HEK293 (cell line): ENCODE results near the gene DNAH5.

Source experiments
- GLI4 ChIP-seq: fragments of 450-650 bp; formaldehyde crosslinking; IDR thresholded peaks from 2 replicates; pipeline ENCODE4 v1.5.1; 2016; ENCODE audit warnings: missing biosample characterization, missing genetic modification characterization
- HOXA7 ChIP-seq: sonication (generic); formaldehyde crosslinking; IDR thresholded peaks from 2 replicates; pipeline ENCODE4 v1.8.1; 2022; ENCODE audit warnings: missing genetic modification reagents, borderline replicate concordance
- HOXD13 ChIP-seq: sonication (generic); formaldehyde crosslinking; IDR thresholded peaks from 2 replicates; pipeline ENCODE4 v1.8.0; 2022; ENCODE audit warnings: missing genetic modification reagents, borderline replicate concordance
- ZIC2 ChIP-seq: fragments of 450-650 bp; formaldehyde crosslinking; IDR thresholded peaks from 2 replicates; pipeline ENCODE4 v1.5.1; 2016; ENCODE audit warnings: missing biosample characterization, missing genetic modification characterization
- ZNF133 ChIP-seq: fragments of 450-650 bp; formaldehyde crosslinking; IDR thresholded peaks from 2 replicates; pipeline ENCODE4 v1.5.1; 2016; ENCODE audit warnings: missing biosample characterization, missing genetic modification characterization
- ZNF138 ChIP-seq: fragments of 450-650 bp; formaldehyde crosslinking; IDR thresholded peaks from 2 replicates; pipeline ENCODE4 v1.5.1; 2016; ENCODE audit warnings: missing biosample characterization, missing genetic modification characterization, borderline replicate concordance
- ZNF146 ChIP-seq: fragments of 450-650 bp; formaldehyde crosslinking; IDR thresholded peaks from 2 replicates; pipeline ENCODE4 v1.5.1; 2016; ENCODE audit warnings: missing biosample characterization, missing genetic modification characterization
- ZNF23 ChIP-seq: fragments of 450-650 bp; formaldehyde crosslinking; IDR thresholded peaks from 2 replicates; pipeline ENCODE4 v1.5.1; 2016; ENCODE audit warnings: missing biosample characterization, missing genetic modification characterization, borderline replicate concordance
- TF ChIP-seq, protein P1 (sequence below): fragments of 450-650 bp; formaldehyde crosslinking; IDR thresholded peaks from 2 replicates; pipeline ENCODE4 v1.5.1; 2016; ENCODE audit warnings: missing biosample characterization, missing genetic modification characterization
- TF ChIP-seq, protein P2 (sequence below): fragments of 450-650 bp; formaldehyde crosslinking; IDR thresholded peaks from 2 replicates; pipeline ENCODE4 v1.5.1; 2016; ENCODE audit warnings: missing biosample characterization, missing genetic modification characterization
- TF ChIP-seq, protein P3 (sequence below): fragments of 450-650 bp; formaldehyde crosslinking; IDR thresholded peaks from 2 replicates; pipeline ENCODE4 v1.5.1; 2016; ENCODE audit warnings: missing biosample characterization, missing genetic modification characterization
- TF ChIP-seq, protein P4 (sequence below): fragments of 450-650 bp; formaldehyde crosslinking; IDR thresholded peaks from 2 replicates; pipeline ENCODE4; 2016; ENCODE audit warnings: missing biosample characterization, missing genetic modification characterization
- TF ChIP-seq, protein P5 (sequence below): fragments of 450-650 bp; formaldehyde crosslinking; IDR thresholded peaks from 2 replicates; pipeline ENCODE4 v1.5.1; 2016; ENCODE audit warnings: missing biosample characterization, missing genetic modification characterization
- TF ChIP-seq, protein P6 (sequence below): fragments of 450-650 bp; formaldehyde crosslinking; IDR thresholded peaks from 2 replicates; pipeline ENCODE4 v1.5.1; 2016; ENCODE audit warnings: missing biosample characterization, missing genetic modification characterization

DNA sequence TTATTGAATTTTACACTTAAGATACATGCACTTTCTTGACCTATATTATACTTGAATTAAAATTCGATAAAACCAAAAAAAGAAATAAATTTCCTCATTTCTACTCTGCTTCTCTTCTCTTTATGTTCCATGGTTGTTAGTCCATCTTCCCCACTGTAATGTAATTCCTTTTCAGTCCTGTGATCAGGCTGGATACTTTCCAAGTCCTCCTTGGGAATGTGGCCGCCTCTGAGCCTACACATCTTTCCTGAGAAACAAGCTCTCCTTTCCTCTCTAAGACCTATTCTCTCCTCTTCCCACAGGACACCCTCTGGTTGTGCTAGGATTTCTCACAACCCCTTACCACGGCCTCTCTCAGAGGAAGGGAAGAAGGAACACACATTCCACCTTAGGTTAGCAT, 285.1 kb downstream of the DNAH5 start:
- TF ChIP-seq ZNF133 (tag by site-specific recombination) (no peak), HOXA7 (CRISPR knock-in tag) (no peak), ZNF138 (tag by site-specific recombination) (no peak), ZNF146 (tag by site-specific recombination) (no peak), ZNF23 (no peak), GLI4 (tag by site-specific recombination) (no peak), HOXD13 (CRISPR knock-in tag) (no peak), ZIC2 (tag by site-specific recombination) (no peak)
- TF ChIP-seq, protein P1, sequence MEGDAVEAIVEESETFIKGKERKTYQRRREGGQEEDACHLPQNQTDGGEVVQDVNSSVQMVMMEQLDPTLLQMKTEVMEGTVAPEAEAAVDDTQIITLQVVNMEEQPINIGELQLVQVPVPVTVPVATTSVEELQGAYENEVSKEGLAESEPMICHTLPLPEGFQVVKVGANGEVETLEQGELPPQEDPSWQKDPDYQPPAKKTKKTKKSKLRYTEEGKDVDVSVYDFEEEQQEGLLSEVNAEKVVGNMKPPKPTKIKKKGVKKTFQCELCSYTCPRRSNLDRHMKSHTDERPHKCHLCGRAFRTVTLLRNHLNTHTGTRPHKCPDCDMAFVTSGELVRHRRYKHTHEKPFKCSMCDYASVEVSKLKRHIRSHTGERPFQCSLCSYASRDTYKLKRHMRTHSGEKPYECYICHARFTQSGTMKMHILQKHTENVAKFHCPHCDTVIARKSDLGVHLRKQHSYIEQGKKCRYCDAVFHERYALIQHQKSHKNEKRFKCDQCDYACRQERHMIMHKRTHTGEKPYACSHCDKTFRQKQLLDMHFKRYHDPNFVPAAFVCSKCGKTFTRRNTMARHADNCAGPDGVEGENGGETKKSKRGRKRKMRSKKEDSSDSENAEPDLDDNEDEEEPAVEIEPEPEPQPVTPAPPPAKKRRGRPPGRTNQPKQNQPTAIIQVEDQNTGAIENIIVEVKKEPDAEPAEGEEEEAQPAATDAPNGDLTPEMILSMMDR (tag by site-specific recombination), result no peak
- TF ChIP-seq, protein P2, sequence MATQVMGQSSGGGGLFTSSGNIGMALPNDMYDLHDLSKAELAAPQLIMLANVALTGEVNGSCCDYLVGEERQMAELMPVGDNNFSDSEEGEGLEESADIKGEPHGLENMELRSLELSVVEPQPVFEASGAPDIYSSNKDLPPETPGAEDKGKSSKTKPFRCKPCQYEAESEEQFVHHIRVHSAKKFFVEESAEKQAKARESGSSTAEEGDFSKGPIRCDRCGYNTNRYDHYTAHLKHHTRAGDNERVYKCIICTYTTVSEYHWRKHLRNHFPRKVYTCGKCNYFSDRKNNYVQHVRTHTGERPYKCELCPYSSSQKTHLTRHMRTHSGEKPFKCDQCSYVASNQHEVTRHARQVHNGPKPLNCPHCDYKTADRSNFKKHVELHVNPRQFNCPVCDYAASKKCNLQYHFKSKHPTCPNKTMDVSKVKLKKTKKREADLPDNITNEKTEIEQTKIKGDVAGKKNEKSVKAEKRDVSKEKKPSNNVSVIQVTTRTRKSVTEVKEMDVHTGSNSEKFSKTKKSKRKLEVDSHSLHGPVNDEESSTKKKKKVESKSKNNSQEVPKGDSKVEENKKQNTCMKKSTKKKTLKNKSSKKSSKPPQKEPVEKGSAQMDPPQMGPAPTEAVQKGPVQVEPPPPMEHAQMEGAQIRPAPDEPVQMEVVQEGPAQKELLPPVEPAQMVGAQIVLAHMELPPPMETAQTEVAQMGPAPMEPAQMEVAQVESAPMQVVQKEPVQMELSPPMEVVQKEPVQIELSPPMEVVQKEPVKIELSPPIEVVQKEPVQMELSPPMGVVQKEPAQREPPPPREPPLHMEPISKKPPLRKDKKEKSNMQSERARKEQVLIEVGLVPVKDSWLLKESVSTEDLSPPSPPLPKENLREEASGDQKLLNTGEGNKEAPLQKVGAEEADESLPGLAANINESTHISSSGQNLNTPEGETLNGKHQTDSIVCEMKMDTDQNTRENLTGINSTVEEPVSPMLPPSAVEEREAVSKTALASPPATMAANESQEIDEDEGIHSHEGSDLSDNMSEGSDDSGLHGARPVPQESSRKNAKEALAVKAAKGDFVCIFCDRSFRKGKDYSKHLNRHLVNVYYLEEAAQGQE, result no peak
- TF ChIP-seq, protein P3, sequence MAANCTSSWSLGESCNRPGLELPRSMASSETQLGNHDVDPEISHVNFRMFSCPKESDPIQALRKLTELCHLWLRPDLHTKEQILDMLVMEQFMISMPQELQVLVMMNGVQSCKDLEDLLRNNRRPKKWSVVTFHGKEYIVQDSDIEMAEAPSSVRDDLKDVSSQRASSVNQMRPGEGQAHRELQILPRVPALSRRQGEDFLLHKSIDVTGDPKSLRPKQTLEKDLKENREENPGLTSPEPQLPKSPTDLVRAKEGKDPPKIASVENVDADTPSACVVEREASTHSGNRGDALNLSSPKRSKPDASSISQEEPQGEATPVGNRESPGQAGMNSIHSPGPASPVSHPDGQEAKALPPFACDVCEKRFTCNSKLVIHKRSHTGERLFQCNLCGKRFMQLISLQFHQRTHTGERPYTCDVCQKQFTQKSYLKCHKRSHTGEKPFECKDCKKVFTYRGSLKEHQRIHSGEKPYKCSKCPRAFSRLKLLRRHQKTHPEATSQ (tag by site-specific recombination), result no peak
- TF ChIP-seq, protein P4, sequence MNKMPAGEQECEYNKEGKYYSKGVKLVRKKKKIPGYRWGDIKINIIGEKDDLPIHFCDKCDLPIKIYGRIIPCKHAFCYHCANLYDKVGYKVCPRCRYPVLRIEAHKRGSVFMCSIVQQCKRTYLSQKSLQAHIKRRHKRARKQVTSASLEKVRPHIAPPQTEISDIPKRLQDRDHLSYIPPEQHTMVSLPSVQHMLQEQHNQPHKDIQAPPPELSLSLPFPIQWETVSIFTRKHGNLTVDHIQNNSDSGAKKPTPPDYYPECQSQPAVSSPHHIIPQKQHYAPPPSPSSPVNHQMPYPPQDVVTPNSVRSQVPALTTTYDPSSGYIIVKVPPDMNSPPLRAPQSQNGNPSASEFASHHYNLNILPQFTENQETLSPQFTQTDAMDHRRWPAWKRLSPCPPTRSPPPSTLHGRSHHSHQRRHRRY (tag by site-specific recombination), result no peak
- TF ChIP-seq, protein P5, sequence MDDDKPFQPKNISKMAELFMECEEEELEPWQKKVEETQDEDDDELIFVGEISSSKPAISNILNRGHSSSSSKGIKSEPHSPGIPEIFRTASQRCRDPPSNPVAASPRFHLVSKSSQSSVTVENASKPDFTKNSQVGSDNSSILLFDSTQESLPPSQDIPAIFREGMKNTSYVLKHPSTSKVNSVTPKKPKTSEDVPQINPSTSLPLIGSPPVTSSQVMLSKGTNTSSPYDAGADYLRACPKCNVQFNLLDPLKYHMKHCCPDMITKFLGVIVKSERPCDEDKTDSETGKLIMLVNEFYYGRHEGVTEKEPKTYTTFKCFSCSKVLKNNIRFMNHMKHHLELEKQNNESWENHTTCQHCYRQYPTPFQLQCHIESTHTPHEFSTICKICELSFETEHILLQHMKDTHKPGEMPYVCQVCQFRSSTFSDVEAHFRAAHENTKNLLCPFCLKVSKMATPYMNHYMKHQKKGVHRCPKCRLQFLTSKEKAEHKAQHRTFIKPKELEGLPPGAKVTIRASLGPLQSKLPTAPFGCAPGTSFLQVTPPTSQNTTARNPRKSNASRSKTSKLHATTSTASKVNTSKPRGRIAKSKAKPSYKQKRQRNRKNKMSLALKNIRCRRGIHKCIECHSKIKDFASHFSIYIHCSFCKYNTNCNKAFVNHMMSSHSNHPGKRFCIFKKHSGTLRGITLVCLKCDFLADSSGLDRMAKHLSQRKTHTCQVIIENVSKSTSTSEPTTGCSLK (tag by site-specific recombination), result no peak
- TF ChIP-seq, protein P6, sequence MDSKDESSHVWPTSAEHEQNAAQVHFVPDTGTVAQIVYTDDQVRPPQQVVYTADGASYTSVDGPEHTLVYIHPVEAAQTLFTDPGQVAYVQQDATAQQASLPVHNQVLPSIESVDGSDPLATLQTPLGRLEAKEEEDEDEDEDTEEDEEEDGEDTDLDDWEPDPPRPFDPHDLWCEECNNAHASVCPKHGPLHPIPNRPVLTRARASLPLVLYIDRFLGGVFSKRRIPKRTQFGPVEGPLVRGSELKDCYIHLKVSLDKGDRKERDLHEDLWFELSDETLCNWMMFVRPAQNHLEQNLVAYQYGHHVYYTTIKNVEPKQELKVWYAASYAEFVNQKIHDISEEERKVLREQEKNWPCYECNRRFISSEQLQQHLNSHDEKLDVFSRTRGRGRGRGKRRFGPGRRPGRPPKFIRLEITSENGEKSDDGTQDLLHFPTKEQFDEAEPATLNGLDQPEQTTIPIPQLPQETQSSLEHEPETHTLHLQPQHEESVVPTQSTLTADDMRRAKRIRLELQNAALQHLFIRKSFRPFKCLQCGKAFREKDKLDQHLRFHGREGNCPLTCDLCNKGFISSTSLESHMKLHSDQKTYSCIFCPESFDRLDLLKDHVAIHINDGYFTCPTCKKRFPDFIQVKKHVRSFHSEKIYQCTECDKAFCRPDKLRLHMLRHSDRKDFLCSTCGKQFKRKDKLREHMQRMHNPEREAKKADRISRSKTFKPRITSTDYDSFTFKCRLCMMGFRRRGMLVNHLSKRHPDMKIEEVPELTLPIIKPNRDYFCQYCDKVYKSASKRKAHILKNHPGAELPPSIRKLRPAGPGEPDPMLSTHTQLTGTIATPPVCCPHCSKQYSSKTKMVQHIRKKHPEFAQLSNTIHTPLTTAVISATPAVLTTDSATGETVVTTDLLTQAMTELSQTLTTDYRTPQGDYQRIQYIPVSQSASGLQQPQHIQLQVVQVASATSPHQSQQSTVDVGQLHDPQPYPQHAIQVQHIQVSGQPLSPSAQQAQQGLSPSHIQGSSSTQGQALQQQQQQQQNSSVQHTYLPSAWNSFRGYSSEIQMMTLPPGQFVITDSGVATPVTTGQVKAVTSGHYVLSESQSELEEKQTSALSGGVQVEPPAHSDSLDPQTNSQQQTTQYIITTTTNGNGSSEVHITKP (tag by site-specific recombination), result no peak
